HG02588 (cell line): ENCODE measurements around the gene ATP8A2.
"Not testable (repeated sequence)": the region's sequence is repeated elsewhere in the genome, so short reads cannot be mapped to it uniquely, and the experiment has no call there.

Source experiments
- ATAC-seq: cut with Tn5 transposase; IDR thresholded peaks from one replicate; pipeline ENCODE4 v1.9.1; 2021; ENCODE audit warnings: mild to moderate bottlenecking, moderate library complexity; ENCODE audit not compliant: unreplicated experiment

The ATP8A2 gene

DNA sequence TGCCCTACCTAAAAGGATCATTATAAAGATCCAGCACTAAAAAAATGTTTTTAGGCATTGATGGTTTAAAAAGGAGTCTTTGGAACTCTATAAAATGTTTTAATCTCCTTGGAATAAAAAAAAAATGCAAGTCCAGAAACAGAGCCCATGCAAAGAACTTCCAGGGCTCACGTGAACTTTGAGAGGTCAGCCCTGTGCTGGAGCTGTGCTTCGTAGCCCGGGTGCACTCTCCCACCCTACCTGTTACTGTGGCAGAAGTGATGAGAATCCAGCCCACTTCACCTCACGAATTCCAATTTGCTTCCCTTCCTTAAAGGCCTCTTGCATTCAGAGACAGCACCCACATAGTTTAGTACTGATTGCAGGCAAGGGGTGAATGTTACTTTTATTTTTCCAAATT is 412.3 kb downstream of the ATP8A2 start:
- no peak for ATAC-seq

DNA sequence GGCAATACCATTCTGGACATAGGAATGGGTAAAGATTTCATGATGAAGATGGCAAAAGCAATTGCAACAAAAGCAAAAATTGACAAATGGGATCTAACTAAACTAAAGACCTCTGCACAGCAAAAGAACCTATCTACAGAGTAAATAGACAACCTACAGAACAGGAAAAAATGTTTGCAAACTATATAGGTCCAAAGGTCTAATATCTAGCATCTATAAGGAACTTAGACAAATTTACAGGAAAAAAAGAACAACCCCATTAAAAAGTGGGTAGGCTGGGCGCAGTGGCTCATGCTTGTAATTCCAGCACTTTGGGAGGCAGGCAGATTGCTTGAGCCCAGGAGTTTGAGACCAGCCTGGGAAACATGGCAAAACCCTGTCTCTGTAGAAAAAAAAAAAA is 418.4 kb downstream of the ATP8A2 start:
- ATAC-seq: not testable (repeated sequence)

DNA sequence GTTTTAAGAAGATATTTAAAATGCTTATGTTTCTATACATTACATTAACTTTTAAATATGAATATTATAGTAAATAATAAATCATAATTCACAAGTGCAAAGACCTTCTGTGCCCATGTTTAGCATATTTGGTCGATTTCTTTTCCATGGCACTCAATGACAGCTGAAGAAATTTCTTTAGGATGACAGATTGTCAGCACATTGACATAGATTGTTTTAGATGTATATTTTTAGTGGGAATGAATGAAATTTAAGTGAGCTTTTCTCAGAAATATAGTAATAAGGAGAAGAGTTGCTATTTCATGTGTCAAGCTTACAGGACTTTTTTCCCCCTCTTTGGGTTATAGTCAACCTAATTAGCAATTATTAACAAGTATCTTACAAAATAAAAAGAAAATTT is 423.5 kb downstream of the ATP8A2 start:
- ATAC-seq: no peak

DNA sequence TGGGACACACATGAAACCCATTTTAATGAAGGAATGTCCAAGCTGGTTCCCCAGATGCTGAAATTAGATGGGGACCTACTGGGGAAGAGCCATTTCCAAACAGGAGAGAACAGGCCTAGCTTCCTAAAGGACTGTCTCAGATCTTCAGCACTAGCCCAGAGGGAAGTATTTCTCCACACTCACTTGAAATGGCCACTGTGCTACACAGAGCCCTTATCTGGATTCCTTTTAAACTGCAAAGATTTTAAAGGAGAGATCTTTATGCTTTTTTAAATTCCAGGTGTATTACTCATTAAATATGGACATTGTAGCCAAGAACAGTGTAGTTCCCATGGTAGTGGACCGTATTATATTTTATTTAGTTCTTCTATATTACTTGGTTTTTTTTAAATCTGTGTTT is 424.7 kb downstream of the ATP8A2 start:
- ATAC-seq: no peak

DNA sequence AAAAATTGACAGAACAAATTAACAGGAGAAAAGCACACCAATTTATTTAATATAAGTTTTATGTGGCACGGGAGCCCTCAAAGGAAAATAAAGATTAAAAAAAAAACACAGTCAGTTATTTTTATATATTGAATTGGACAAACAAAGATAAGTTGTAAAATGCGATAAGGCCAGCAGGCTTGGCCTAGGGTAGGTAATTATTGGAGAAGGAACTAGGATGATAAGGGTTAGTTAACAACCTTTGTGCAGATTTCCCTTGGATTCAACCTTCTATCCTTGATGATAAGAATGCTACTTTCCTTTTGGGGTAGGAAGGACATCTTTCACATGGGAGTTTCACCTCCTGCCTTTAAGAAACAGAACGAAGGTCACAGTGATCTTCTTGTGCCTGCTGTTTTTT is 427.2 kb downstream of the ATP8A2 start:
- no peak for ATAC-seq

DNA sequence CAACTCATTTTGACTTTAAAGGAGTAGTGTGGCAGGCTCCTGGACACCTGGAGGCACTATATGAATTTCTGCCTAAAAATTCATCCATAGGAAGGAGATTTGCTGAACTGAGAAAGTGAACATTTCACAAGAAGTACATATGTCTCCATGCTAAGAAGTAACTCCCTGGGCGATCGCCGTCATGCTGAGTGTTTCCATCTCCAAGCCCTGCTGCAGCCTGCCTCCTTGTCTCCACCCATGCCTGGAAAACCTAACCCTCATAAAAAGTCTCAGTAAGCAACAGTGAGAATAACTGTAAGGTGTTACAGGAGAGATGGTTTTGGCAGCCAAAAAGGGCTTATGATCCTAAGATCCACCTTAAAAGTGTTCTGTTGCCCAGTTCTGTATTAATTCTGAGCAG is 428.7 kb downstream of the ATP8A2 start:
- no peak for ATAC-seq

DNA sequence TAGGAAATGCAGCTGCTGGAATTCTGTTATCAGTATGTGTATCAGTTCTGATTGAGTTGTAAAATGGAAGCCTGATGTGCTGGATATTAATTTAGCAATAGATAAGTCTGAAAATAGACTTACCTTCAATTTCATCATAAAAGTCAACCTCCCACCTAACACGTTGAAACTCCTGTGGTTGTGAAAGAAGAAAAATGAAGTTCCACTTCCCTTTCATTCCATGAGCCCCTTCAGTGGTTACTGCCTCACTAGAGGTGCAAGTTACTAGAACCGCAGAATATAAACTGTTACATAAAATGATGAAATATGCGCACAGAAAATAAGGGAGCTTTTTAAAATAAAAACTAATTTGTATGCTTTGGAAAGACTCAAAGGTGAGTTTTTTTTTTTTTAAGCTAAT is 430.8 kb downstream of the ATP8A2 start:
- ATAC-seq: no peak

DNA sequence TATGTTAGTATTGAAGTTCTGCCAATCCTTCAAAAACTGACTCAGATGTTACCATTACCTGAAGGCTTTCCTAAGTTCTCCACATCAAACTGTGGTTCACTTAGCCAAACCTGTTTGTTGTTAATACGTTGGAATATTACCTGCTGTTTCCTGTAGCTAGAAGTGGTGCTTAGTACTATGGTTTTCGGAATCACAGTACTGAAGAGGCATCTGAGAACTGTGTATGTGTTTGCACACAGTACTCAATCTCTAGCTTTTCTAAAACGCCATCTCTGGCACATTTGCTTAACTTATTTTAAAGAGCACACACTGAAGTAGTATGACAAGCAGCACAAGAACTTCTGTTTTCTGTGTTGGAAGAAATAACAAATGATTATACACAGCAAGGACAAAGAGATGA is 431.9 kb downstream of the ATP8A2 start:
- ATAC-seq: no peak

DNA sequence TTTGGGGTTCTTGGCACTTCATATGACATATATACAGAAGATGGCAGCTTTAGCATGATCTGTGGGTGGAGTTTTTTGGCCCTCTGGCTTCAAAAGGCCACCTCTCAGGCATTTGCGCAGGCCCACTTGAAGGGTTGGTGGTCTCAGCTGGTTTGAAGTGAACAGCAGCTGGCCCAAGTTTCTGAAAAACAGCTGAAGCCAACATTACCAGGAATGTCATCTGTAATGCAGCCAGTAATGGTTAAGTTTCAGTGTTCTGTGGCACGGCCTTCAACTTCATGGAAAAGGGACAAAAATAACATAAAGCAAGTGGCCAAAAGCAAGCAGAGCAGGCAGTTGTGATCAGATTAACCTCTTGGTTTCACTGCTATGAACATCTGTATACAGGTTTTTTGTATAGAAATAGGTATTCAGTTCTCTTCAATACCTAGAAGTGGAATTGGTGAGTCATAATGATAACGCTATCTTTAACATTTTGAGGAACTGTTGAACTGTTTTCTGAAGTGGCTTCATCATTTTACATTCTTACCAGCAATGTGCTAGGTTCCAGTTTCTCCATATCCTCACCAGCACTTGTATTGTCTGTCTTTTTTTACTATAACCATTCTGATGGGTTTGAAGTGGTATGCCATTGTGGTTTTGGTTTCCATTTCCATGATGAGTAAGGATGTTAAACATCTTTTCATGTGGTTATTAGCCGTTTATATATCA is 434.6 kb downstream of the ATP8A2 start:
- ATAC-seq: peak; percentile 69

DNA sequence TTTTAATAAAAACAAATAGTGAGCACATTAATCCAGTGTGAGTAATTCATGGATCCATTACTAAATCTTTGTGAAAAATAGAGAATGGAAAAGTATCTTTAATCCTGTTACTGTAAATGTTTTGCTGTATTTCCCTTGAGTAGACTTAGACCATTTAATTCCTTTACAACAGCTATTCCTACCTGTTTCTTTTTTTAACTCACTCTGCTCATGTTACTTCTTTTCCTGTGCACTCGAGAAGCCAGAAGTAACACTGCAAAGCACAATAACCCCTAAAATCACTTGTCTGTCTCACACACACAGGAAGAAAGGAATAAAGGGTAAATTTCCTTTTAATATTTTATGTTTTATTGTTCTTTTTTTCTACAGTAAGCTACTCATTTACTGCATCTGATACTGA is 435.8 kb downstream of the ATP8A2 start:
- ATAC-seq: no peak

DNA sequence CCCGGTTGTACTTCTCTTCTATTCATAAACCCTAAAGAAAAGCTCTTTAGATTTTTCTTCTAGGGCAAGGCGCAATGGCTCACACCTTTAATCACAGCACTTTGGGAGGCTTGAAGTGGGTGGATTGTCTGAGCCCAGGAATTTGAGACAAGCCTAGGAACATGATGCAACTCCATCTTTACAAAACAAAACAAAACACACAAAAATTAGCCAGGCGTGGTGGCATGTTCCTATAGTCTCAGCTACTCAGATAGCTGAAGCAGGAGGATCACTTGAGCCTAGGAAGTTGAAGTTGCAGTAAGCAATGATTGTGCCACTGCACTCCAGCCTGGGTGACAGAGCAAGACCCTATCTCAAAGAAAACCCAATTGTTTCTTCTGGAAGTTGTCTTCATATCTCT is 439.7 kb downstream of the ATP8A2 start:
- no peak for ATAC-seq

DNA sequence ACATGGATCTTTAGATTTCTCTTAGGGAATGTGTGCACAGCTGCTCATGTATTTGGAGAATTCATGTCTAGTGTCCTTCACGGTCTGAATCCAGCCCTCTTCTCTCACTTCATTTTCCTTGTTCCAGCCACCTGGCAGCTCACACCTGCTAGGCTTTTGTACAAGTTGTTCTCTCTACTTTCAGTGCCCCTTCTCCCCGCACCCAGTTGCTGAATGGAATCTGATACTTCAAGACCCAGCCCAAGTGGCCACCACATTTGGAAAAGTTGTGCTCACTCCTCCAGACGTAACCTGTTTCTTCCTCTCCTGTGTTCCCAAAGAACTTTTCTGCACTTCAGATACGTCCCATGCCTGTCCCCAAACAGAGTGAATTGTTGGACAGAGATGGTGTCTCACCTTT is 444.5 kb downstream of the ATP8A2 start:
- no peak for ATAC-seq

DNA sequence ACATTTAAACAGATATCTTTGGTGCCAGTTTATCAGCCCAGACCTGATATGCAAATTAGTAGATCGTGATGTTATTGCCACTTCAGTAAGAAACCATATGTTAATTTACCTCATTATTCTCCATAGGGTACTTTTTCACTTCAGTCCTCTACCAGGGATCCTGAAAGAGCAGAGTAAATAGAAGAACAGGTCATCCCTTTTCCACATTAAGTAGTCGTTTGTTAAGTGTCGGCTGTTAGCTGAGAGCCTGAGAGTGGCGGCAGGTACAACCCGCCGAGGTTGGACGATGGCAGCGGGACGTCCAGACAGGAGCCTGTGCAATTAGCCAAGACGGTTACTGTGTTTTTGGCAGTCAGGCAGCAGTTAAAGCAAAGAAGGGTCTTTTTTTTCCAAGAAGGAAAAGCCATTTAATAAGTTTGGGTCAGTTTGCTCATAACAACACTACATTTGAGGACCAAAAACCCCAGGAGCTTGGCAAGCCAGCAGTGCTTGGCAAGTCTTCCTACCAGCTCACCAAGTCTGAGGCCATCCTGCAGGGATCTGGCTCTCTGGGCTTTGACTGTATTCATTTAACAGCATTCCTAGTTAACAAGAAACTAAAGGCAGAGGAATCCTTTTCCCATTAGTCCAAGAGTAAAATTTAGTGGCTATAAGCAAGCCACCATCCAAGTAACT is 448.2 kb downstream of the ATP8A2 start:
- no peak for ATAC-seq

DNA sequence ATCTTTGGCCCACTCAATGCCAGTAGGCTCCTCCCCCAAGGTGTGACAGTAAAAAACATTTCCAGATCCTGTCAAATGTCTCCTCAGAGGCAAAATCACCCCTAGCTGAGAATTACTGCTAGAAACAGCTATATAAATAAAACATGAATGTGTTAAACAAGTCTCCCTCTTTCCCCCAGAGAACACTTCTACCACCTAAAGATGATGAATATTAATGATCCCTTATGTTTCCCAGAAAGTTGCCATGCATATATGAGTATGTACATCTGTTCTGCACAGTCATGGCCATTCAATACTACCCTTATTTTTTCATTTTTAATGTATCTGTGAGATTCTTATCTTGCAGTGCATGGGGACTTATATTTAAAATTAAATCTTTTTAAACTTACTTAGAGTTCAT is 450.0 kb downstream of the ATP8A2 start:
- no peak for ATAC-seq

DNA sequence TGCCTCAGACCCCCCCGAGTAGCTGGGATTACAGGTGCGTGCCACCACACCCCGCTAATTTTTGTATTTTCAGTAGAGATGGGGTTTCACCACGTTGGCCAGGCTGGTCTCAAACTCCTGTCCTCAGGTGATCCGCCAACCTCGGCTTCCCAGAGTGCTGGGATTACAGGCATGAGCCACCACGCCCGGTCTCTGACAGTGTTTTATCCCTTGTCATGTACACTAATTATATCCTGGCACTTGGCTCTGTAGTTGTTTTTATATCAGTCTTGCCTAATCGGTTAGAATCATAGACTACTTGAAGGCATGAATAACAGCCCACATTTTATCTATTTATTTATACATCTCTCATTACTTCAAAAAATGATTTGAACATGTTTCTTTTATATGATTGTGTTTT is 455.4 kb downstream of the ATP8A2 start:
- ATAC-seq: not testable (repeated sequence)

DNA sequence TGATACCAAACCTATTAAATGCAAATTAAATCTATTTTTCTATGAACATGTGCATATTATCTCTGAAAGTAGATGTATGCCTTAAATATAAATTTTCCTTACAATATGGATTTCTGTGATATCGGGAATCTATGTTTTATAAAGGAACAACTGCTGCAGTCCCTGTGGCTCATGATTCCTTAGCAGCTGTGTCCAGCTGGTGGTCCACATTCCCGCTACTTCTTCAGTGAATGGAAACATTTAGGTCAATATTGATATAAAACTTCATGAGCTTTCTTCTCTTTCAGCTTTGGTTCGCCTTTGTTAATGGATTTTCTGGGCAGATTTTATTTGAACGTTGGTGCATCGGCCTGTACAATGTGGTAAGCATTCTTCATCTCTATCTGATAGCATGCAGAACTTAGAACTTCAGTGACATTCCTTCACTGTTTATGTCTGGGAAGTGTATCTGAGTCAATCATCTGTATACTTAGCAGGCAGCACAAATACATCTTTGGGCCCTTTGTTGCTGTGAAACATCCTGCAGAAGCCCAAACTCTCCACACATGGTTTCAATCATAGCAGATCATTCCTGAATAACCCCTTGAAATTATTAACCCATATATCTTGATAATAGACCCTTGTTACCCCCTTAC is 456.2 kb downstream of the ATP8A2 start:
- no peak for ATAC-seq

DNA sequence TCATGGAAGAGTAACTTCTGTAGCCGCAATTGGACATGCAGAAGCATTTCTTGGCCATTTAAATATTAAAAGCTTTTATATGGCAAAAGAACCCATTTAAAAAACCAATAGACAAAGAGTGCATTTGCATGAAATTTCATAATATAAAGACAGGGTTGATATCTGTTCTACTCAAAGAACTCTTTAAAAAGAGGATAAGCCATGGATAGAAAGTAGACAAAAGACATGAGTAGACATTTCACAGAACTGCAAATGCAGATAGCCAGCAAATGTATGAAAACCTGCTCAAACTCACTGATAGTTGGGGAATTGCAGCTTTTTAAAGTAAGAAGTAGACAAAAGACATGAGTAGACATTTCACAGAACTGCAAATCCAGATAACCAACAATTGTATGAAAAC is 462.0 kb downstream of the ATP8A2 start:
- ATAC-seq: no peak

DNA sequence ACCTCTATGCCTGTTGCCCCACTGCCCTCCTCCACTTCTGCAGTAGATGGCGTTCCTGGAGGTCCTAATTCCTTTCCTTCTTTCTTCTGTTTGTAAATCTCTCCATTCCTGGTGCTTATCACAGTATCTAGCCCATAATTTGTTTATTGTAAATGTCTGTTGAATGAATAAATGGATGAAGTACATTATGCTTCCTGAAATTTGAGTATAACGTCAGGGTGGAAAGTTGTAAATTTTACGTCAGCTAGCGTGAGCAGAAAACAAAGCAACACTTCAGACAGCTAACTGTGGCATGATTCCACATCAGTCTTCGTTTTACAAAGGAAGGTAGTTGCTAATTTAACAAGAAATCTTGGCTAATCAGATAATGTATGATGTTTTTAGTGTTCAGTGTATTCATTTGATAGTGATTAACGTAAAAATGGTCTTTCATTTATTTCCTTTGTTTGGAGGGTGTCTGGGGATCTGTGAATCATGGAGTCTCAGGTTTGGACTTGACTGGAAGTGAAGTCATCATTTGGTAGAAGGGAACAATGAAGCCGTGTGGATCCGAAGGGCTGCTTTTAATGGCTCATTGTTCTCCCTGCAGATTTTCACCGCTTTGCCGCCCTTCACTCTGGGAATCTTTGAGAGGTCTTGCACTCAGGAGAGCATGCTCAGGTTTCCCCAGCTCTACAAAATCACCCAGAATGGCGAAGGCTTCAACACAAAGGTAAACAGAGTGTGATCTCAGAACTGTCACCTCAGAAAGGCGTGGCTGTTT is 465.0 kb downstream of the ATP8A2 start:
- no peak for ATAC-seq

DNA sequence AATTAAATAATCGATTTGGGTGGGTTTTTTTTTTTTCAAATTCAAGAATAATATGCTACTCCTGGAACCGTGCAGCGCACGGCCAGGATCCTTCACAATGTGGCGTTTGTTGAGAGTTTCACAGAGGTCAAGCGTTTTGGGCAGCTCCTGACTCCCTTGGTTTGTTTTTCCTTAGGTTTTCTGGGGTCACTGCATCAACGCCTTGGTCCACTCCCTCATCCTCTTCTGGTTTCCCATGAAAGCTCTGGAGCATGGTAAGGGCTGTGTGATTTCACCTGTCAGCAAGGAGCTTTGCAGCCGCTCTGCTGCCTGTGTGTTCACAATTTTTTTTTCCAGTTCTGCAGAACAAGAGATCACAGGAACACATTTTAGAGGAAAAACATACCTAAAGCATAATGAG is 467.6 kb downstream of the ATP8A2 start:
- no peak for ATAC-seq

DNA sequence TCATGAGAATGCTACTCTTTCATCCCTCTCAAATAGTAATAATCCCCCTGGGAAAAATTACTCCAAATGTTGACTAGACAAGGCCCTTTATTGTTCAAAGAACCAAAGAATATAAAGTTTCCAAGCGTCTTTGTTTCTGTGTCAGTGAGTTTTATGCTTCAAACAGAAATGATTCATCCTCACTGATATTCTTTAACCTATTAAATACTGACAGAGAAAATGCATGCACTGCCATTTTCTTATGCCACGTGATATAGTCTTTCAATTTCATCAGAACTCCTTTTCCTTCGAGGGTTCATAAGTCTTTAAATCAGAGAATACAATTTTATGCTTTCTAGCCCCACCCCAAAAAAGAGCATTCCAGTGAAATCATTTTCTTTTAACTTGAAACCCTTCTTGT is 468.5 kb downstream of the ATP8A2 start:
- ATAC-seq: no peak

DNA sequence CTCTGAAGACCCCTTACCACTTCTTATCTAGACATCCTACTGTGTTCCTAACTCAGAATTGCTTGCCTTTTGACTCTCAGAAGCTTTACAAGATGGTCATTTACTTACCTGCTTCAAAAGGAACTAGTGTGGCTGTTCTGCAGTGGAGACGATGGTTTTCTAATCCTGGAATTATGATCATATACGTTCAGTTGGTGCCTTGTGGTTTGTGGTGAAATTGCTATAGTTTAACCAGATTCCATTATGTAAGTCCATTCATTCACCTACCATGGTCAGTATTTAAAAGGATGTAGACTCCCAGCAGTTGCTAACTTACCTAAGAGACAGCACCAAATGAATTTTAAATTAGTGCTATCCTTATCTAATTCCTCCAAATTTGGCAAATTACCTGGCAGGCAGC is 469.2 kb downstream of the ATP8A2 start:
- ATAC-seq: no peak

DNA sequence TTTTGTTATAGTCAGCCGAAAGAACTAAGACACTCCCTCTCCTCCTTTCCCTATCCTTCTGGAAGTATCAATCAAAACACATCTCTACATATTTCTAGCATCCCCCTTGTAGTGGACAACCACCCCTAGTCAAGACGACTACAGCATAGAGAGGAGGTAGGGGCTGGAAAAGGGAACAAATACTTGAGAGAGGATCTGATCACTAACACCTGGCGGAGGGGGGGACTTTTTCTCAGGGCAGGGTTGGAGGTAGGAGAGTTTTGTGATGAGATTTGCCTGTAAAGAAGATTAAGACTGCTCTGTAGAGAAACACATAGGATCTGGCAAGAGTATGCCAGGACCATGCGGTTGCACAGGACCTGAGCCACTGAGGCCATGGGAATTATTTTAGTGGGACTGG is 471.9 kb downstream of the ATP8A2 start:
- no peak for ATAC-seq
